HL-60 (cell line): ENCODE data around the gene TENM4.

ENCODE experiments used
- GABPA ChIP-seq: IDR thresholded peaks from 2 replicates; pipeline ENCODE4 v1.6.1; 2012; ENCODE audit warnings: low read depth
- POLR2AphosphoS5 ChIP-seq: IDR thresholded peaks from 2 replicates; pipeline ENCODE4 v1.6.1; 2012; ENCODE audit warnings: low read depth
- SPI1 ChIP-seq: IDR thresholded peaks from 2 replicates; pipeline ENCODE4 v1.6.1; 2012; ENCODE audit warnings: low read depth, mild to moderate bottlenecking, borderline replicate concordance
- TF ChIP-seq, protein P1 (sequence below): IDR thresholded peaks from one replicate; pipeline ENCODE4 v1.5.1; 2011; ENCODE audit warnings: low read length, control low read depth, inconsistent platforms; ENCODE audit not compliant: insufficient read depth
- TF ChIP-seq, protein P2 (sequence below): IDR thresholded peaks from 2 replicates; pipeline ENCODE4 v1.6.1; 2012; ENCODE audit warnings: low read depth; ENCODE audit not compliant: insufficient replicate concordance

DNA sequence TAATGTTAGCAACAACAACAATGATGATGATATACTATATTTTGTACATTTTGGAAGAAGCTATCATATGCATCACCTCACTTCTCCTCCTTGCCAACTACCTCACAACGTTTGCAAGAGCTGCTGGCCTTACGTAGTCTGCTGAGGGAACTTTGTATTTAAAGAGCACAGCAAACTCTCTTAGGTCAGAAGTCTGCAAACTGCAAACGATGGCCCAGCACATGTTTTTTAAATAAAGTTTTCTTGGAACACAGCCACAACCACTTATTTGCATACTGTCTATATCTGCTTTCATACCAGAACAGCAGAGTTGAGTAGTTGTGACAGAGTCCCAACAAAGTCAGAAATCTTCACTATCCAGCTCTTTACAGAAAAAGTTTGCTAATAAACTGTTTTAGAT, 261.7 kb downstream of the TENM4 start:
- TF ChIP-seq, protein P1, sequence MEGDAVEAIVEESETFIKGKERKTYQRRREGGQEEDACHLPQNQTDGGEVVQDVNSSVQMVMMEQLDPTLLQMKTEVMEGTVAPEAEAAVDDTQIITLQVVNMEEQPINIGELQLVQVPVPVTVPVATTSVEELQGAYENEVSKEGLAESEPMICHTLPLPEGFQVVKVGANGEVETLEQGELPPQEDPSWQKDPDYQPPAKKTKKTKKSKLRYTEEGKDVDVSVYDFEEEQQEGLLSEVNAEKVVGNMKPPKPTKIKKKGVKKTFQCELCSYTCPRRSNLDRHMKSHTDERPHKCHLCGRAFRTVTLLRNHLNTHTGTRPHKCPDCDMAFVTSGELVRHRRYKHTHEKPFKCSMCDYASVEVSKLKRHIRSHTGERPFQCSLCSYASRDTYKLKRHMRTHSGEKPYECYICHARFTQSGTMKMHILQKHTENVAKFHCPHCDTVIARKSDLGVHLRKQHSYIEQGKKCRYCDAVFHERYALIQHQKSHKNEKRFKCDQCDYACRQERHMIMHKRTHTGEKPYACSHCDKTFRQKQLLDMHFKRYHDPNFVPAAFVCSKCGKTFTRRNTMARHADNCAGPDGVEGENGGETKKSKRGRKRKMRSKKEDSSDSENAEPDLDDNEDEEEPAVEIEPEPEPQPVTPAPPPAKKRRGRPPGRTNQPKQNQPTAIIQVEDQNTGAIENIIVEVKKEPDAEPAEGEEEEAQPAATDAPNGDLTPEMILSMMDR, result no peak
- no peak for TF ChIP-seq POLR2AphosphoS5
- TF ChIP-seq GABPA, result no peak
- TF ChIP-seq, protein P2, sequence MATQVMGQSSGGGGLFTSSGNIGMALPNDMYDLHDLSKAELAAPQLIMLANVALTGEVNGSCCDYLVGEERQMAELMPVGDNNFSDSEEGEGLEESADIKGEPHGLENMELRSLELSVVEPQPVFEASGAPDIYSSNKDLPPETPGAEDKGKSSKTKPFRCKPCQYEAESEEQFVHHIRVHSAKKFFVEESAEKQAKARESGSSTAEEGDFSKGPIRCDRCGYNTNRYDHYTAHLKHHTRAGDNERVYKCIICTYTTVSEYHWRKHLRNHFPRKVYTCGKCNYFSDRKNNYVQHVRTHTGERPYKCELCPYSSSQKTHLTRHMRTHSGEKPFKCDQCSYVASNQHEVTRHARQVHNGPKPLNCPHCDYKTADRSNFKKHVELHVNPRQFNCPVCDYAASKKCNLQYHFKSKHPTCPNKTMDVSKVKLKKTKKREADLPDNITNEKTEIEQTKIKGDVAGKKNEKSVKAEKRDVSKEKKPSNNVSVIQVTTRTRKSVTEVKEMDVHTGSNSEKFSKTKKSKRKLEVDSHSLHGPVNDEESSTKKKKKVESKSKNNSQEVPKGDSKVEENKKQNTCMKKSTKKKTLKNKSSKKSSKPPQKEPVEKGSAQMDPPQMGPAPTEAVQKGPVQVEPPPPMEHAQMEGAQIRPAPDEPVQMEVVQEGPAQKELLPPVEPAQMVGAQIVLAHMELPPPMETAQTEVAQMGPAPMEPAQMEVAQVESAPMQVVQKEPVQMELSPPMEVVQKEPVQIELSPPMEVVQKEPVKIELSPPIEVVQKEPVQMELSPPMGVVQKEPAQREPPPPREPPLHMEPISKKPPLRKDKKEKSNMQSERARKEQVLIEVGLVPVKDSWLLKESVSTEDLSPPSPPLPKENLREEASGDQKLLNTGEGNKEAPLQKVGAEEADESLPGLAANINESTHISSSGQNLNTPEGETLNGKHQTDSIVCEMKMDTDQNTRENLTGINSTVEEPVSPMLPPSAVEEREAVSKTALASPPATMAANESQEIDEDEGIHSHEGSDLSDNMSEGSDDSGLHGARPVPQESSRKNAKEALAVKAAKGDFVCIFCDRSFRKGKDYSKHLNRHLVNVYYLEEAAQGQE, result no peak
- no peak for TF ChIP-seq SPI1
